Stimulated activated CD8-positive, alpha-beta memory T cell treated with anti-CD3 and anti-CD28 coated beads, Interleukin-15, amount 100 ng/mL, for 1 hour (primary cell): Measurements from ENCODE around the gene SSTR3.
"Not testable (repeated sequence)": the region's sequence is repeated elsewhere in the genome, so short reads cannot be mapped to it uniquely, and the experiment has no call there.

Experiments
- DNase-seq: peaks from one replicate; pipeline ENCODE4 v3.0.0-alpha.2; 2020; ENCODE audit warnings: low read depth

The SSTR3 gene

DNA sequence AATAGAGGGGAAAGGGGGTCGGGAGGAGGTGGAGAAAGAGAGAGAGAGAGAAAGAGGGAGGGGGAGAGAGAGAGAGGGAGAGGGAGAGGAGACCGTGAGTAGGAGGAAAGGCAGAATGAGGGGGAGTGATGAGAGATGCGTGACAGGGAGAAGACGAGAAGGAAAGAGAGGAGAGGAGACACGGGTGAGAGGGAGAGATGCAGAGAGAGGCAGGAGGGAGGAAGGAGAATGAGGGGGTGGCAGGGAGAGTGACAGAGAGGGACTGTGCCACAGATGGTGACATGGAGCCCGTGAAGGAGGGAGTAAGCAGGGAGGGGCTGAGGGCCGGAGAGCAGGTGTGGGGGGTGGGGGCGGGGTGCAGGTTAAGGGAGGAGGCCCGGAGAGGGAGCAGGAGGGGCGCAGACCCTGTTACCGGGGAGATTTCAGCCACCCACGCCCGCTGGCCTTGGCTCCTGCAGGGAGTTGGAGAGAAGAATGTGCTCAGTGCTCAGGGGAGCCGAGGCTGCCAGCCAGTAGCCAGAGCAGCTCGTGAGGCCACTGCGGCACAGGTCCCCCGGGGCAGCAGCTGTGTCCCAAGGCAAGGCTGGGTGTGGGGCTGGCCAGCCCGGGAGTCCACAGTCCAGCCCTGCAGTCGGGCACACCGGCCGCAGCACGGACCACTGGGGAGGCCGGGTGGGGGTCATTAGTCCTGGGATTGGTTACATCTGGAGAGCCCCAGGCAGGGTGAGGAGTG is at the start of gene SSTR3:
Gene SSTR3 (minus strand): TSS at position 304 of the 733 bp plus-strand sequence. CDS start 4,674 bp downstream, outside the sequence.
- no peak for DNase-seq

DNA sequence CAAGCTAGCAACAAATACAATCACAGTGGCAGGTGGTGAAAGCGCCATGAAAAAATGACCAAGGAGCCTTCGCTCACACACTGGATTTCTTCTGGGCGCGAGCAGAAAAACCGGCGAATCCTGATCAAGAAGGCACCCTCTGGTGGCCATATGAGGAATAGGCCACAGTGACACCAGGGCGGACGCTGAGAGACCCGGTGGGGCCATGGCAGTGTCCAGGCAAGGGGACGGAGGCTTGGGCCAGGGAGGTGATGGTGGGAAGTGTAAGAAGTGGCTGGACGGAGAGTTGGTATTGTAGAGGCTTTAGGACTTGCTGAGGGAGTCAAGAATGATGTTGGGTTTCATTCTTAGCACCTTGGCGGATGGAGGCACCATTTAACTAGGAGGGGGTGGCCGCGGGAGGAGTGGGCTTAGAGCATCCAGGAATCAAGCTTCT is 48.6 kb upstream of the SSTR3 start:
- DNase-seq: no peak

DNA sequence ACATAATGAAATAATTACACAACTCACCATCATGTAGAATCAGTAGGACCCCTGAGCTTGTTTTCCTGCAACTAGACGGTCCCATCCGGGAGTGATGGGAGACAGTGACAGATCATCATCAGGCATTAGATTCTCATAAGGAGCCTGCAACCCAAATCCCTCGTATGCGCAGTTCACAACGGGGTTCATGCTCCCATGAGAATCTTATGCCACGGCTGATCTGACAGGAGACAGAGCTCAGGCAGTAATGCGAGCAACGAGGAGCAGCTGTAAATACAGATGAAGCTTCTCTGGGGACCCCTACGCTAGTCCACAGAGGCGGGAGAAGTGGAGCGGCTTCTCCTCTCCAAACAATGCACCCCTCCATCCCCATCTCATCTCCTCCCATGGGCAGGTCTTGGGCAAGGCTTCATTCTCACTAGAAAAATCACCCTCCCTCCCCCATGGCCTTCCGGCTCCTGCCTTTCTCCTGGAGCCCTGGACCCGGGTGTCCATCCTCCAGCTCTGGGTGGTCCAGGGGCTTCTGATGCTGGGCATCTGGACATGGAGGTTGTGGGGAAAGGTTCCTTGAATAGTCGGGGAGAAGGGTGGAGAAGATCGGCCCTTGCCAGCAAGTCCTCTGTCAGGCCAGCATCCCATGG is 48.0 kb upstream of the SSTR3 start:
- no peak for DNase-seq

DNA sequence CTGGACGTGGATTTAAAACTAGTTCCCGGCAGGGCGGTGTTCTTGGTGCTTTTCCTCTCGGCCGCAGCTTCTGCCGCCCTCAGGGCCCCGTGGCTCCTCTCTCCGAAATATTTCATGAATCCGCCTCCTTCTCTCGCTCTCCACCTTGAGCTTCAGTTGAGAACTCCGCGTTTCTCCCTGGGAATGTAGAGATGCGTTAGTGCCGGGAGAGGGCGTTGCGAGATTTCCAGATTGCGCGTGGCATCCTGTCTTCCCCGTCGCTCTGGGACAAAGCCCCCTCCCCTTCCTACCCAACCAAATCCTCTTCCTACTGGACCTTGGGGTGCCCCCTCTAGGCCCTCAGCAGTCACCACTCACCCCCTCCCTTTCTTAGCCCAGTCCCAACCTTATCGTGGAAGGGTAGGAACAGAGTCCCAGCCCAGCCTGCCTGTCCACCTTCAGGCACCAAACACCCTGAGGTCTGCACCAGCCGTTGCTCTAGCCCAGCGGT is 47.3 kb upstream of the SSTR3 start:
- no peak for DNase-seq

DNA sequence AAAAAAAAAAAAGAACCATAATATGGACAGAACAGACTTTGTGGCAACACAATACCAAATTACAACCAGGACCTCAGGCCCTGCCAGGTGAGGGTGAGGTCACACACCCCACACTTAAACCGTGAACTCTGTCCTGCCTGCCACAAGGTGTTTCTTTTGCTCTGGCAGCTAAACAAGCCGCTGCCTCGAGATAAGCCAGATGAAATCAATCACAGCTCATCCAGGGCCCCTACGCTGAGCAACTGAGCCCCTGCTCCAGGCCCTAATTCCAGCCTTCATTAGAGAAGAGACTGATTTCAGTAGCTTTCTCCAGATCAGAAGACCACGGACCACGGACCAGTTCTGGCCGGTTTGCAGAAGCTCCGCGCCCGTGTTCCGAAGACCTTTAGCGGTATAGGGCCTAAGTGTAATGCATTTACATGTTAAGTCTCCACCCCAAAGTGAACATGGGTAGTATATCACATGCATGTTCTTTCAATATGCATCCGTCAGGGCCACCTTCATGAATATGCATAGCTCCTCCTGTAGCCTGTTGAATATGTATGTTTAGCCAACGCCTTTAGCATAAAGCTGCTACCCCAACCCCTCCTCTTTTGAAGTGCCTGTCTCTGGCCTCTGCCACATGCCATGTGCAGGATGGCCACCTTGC is 46.6 kb upstream of the SSTR3 start:
- no peak for DNase-seq

DNA sequence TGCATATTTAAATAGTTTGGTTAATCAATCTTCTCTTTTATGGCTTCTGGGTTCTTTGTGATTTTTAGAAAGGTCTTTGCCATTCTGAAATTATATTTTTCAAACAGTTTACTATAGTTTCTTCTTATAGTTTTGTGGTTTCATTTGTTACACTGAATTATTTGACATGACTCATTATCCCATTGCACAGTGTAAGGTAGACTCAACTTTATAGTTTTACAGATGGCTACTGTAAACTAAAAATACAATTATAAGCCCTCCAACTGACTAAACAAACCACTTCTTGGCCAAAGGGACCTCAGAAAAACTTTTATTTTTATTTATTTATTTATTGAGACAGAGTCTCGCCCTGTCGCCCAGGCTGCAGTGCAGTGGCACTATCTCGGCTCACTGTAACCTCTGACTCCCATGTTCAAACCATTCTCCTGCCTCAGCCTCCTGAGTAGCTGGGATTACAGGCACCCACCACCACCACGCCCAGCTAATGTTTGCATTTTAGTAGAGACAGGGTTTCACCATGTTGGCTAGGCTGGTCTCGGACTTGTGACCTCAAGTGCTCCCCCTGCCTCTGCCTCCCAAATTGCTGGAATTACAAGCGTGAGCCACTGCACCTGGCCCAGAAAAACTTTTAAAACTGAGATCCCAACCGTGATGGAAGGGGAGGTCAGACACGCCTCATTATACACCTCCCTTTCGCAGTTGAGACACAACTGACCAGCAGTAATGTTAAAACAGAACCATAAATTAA is 45.9 kb upstream of the SSTR3 start:
- DNase-seq: no peak

DNA sequence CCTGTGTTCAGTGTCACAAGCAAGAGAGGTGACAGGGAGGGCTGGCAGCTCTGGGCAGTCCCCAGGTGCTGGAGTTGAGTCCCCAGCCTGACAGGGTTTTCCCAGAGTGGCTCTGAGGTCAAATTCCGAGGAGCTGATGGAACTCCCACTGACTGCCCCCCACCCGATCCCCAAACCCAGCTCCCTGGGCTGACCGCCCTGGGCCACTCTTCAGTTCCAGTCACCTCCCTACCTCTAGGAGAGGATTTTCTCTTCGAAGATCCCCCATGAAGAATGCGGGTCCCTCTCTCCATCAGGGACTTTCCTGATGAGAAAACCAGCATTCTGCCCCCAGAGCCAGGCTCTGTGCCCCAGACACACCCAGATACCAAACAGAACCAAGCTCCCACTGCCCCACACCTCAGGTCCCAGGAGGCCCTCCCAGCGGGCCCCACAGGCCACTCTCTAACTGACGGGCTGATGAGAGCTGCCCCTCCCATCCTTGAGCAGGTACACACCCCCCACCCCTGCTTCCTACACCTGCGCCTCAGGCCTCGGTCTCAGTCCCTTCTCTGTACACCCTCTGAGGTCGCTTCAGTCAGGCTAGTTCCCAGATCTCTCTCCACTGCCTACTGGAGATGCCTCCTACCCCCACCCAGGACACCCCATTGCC is 43.9 kb upstream of the SSTR3 start:
- DNase-seq: no peak

DNA sequence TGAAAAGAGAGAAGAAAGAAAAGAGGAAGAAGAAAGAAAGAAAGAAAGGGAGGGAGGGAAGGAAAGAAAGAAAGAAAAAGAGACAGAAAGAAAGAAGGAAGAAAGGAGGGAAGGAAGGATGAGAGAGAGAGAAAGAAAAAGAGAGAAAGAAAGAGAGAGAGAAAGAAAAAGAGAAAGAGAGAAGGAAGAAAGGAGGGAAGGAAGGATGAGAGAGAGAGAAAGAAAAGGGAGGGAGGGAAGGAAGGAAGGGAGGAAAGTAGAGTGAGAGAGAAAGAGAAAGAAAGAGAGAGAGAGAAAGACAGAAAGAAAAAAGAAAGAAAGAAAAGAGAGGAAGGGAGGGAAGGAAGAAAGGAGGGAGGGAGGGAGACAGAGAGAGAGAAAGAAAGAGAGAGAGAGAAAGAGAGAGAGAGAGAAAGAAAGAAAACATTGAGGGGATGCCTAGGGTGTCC is 43.3 kb upstream of the SSTR3 start:
- DNase-seq: no peak

DNA sequence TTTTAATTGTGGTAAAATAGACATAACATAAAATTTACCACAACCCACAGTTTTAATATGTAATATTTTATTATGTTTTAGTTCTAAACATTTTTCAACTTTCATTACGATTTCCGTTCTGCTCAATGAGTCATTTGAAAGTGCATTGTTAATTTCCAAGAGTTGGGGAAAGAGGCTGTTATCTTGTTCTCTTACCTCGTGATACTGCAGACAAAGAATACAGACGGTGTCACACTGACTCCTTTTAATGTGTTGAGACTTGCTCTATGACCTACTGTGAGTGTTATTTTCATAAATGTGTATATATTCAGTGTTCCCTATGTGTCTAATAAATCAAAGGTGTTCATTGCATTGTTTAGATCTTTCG is 42.6 kb upstream of the SSTR3 start:
- DNase-seq: no peak

DNA sequence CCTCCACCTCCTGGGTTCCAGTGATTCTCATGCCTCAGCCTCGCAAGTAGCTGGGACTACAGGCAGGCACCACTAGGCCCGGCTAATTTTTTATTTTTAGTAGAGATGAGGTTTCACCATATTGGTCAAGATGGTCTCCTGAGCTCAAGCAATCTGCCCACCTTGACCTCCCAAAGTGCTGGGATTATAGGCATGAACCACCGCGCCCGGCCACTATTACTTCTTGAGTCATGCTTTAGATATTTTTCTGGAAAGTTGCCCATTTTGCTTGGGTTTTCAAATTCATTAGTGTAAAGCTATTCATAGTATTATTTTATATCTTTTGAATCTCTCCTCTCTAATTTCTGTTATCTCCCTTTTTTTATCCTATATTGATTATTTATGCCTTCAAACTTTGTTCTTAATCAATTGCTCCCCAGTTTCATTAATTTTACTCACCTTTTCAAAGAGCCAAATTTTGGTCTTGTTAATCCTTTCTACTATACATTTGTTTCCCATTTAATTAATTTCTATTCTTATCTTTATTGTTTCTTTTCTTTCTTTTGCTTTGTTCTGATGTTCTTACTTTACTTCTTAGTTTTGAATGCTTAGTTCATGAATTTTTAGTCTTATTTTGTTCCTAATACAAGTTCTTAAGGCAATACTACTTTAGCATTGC is 42.1 kb upstream of the SSTR3 start:
- no peak for DNase-seq

DNA sequence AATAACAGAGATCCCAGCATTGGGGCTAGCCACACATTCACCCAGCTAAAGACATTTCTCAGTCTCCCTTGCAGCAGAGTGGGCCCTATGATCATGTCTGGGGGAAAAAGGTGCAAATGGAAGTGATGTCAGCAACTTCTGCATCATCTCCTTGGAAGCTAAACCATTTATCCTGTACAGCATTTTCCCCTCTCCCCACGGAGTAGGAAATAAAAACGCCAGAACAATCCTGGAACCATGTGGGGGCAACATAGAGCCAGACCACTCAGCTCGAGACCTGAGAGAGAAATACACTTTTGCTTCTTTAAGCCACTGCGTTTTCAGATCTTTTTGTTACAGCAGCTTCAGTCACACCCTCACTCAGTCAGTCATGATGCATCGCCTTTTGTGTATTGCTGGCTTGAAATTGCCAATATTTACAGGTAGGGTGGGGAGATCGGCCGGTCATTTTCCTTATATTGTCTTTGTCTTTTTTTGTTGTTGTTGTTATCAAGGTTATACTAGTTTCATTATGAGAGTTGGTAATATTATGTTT is 40.9 kb upstream of the SSTR3 start:
- DNase-seq: no peak

DNA sequence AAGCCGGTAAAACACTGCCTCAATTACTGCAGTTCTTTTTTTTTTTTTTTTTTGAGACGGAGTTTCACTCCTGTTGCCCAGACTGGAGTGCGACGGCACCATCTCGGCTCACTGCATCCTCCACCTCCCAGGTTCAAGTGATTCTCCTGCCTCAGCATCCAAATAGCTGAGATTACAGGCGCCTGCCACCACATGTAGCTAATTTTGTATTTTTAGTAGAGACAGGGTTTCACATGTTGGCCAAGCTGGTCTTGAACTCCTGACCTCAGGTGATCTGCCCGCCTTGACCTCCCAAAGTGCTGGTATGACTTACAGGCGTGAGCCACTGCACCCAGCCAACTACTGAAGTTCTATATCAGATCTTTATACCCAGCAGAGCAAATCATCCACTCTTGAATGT is 39.6 kb upstream of the SSTR3 start:
- DNase-seq: not testable (repeated sequence)

DNA sequence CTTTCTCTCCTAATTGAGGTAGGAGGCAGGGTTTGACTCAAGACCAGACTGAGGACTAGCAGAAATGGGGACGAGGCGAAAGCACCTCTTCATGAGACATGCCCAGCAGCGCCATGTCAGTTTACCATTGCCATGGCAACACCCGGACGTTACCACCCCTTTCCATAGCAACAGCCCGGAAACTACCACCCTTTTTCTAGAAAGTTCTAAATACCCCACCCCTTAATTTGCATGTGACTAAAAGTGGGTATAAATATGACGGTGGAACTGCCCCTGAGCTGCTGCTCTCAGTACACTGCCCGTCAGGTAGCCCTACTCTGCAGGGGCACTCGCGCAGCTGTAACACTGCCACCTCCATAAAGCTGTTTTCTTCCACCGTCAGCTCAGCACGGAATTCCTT is 37.7 kb upstream of the SSTR3 start:
- DNase-seq: no peak

DNA sequence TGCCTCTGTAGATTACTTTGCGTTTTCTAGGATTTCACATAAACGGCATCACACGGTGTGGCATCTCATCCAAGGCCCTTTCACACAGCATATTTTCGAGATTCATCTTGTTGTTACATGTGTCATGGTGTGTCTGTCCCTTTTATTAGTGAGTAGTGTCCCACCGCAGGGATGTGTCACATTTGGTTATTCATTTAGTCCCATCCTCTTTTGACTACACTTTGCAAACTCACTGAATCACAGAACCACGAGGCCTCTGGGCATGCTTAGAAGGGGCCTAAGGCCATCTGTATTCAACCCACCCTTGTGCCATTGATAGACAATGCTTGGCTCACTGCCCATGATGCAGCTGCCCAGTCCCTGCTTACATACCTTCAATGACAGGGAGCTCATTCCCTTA is 36.0 kb upstream of the SSTR3 start:
- DNase-seq: no peak

DNA sequence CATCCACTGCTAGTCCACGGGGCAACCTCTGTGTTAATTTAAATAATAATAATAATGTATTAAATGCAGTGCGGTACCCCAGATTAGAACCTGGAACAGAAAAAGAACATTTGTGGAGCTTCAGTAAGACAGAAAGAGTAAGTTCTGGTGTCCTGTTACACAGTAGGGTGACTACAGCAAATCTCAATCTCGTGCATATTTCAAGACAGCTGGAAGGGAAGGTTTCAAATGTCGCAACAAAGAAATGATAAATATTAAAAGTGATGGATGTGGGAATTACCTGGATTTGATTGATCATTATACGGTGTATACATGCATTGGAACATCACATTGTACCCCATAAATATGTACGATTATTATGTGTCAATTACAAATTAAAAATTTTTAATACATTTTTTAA is 33.5 kb upstream of the SSTR3 start:
- no peak for DNase-seq

DNA sequence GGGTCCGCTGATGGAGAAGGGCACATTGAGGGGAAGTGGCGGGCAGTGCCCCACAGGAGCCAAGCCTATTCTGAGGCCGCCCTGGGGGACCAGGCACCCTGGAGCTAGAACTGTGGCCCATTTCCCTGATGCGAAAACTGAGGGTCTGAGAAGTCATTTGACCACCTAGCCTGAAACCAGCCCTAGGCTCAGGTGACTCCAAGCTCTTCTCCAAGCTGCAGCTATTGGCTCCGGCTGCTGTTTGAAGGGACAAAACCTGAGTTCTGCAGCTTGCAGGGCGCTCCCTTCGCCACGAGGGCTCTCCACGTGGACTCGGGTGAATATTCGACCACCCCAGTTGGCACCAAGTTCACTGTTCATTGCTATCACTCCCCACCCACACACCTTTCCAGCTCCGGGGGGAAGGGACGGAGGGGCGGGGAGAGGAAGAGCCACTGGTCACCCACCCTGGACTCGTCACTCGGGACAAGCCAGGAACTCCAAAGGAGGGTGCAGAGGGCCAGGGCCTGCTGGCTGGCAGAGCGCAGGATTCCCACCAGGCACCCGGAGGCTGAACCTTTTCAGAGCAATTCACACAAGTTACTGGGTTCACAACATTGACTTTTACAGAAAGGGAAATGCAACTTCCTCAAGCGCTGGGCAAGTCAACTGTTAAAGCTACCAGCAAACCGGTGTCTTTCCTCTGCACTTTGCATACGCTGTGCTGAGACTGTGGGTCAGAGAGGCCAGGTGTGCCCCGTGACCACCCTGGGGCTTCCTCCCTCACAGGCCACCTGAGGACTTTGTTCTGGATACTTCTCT is 32.8 kb upstream of the SSTR3 start:
- no peak for DNase-seq

DNA sequence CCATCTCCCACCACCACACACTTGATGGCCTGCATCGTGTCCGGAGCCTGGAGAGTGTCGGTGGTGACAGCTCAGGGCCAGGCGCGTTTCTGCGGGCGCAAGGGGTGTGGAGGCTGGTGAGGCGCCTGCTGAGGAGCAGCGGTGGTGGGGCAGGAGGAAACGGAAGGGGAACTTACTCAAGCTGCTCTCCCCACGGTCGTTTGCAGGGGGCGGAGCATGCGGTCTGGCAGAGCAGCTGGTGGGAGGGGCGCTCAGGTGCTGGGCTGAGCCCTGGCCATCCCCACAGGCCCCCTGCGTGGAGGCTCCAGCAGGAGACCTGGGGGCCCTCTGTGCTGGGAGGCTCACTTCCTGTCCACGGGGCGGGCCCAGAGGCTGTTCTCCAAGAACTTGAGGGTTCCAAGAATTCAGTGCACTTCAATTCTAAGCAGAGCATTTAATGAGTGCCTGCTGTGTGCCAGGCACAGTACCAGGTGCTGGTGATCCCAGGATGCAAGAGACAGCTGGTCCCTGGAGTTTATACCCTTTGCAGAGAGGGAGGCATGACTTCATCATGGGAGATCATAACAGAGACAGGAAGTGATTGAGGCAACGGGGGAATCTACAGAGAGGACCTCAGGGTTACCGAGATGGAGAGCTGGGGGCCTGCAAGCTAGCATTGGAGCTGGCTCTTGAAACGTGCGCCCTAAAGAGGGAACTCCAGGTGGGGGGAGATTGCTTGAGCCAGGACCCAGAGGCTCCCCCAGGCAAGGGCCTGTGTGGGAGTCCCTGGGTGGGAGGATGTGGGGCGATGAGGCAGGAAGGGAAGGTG is 32.0 kb upstream of the SSTR3 start, which contains the start of gene RAC2:
Gene RAC2 (minus strand): TSS at position 156 of the 808 bp plus-strand sequence. CDS start 121 bp downstream, at position 35.
- peak; percentile 84 for DNase-seq

DNA sequence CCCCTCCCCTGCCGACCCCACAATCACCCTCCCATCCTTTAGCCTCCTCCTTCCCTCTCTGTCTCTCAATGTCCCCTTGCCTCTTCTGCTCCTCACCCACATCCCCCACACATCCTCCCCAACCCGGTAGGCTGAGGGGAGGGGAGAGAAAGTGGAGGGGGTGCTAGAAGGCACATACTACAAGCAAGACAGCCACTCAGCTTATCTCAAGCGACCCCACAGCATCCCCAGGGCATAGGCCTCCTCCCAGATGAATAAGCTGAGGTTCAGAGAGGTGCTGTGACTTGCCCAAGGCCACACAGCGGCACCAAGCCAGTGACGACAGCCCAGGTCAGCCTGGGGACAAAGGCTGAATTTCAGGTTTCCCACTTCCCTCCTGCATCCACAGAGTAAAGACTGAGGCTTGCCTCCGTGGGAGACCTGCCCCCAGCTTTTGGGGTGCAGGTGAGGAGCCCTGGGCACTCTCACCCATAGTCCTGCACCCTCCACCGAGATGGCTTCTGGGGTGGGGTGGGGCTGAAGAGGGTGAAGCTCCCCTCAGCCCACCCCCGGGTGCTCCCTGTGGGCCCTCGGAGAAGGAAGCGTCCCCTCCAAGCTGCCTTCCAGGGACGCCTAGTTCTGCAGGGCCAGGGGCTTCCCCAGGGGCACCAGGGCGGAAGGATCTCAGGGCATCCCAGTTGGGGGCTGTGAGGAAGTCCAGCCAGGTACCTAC is 31.3 kb upstream of the SSTR3 start:
- no peak for DNase-seq
